Liver (tissue), 9 donors: ENCODE data around the gene PHF24. TPM values are rescaled to one million over a fixed set of nuclear protein-coding genes. Genes with fewer than 3 reads are reported as not detected.
A peak's percentile ranks its signal among the peaks of the same experiment; 100 is the strongest.

ENCODE experiments used
- DNase-seq: peaks from one replicate; pipeline ENCODE4 v3.0.0-alpha.2; 2017; ENCODE audit warnings: low spot score
- H3K27ac ChIP-seq, 2 donors: one replicate each; pipeline ENCODE4 v1.7.0; 2013; ENCODE audit warnings: inconsistent platforms in 2 of 2, low read length in 2 of 2, control low read depth in 1 of 2, low read depth in 1 of 2, mild to moderate bottlenecking in 1 of 2
- H3K27me3 ChIP-seq, 4 donors: one replicate each; pipeline versions ENCODE4 v1.6.1 to v1.7.0; 2013; ENCODE audit warnings: low read length in 3 of 4, inconsistent platforms in 1 of 4, mild to moderate bottlenecking in 1 of 4, moderate library complexity in 1 of 4; ENCODE audit not compliant: control insufficient read depth in 4 of 4, insufficient read depth in 4 of 4
- H3K36me3 ChIP-seq, 4 donors: one replicate each; pipeline versions ENCODE4 v1.6.1 to v1.7.0; 2013; ENCODE audit warnings: low read length in 3 of 4, mild to moderate bottlenecking in 3 of 4, low read depth in 1 of 4, moderate library complexity in 1 of 4; ENCODE audit not compliant: control insufficient read depth in 4 of 4, insufficient read depth in 3 of 4
- H3K4me1 ChIP-seq, 4 donors: one replicate each; pipeline versions ENCODE4 v1.6.1 to v1.7.0; 2013; ENCODE audit warnings: low read length in 3 of 4, mild to moderate bottlenecking in 3 of 4, moderate library complexity in 1 of 4; ENCODE audit not compliant: control insufficient read depth in 4 of 4, insufficient read depth in 4 of 4
- H3K4me3 ChIP-seq, 3 donors: one replicate each; pipeline versions ENCODE4 v1.6.1 to v1.7.0; 2013; ENCODE audit warnings: low read length in 3 of 3, control low read depth in 1 of 3, low read depth in 1 of 3, mild to moderate bottlenecking in 1 of 3
- H3K9ac ChIP-seq, 2 donors: one replicate each; pipeline ENCODE4 v1.7.0; 2013; ENCODE audit warnings: low read length in 2 of 2, mild to moderate bottlenecking in 2 of 2, moderate library complexity in 2 of 2, control low read depth in 1 of 2, low read depth in 1 of 2
- H3K9me3 ChIP-seq, 4 donors: one replicate each; pipeline versions ENCODE4 v1.6.1 to v1.7.0; 2013; ENCODE audit warnings: low read length in 3 of 4; ENCODE audit not compliant: control insufficient read depth in 4 of 4
- EGR1 ChIP-seq, 2 donors: IDR thresholded peaks; 2 replicates each; pipeline ENCODE4 v1.6.1; 2016 to 2018; ENCODE audit warnings: antibody characterized with exemption in 2 of 2, low read depth in 2 of 2
- FOXA1 ChIP-seq: IDR thresholded peaks from 2 replicates; pipeline ENCODE4 v1.6.1; 2016; ENCODE audit warnings: antibody characterized with exemption
- FOXA2 ChIP-seq: IDR thresholded peaks from 2 replicates; pipeline ENCODE4 v1.6.1; 2016; ENCODE audit warnings: antibody characterized with exemption
- GABPA ChIP-seq, 2 donors: IDR thresholded peaks in 1 of 2; conservative IDR thresholded peaks in 1 of 2; 2 replicates each; pipeline ENCODE4 v1.6.1; 2016; ENCODE audit warnings: antibody characterized with exemption in 2 of 2, mild to moderate bottlenecking in 1 of 2, moderate library complexity in 1 of 2
- HNF4A ChIP-seq, 2 donors: conservative IDR thresholded peaks; 2 replicates each; pipeline ENCODE4 v1.6.1; 2016; ENCODE audit warnings: antibody characterized with exemption in 2 of 2, mild to moderate bottlenecking in 2 of 2
- JUND ChIP-seq, 2 donors: IDR thresholded peaks; 2 replicates each; pipeline ENCODE4 v1.6.1; 2016; ENCODE audit warnings: antibody characterized with exemption in 2 of 2
- NR2F2 ChIP-seq: IDR thresholded peaks from 2 replicates; pipeline ENCODE4 v1.6.1; 2016; ENCODE audit warnings: antibody characterized with exemption
- RAD21 ChIP-seq, 2 donors: IDR thresholded peaks; 2 replicates each; pipeline ENCODE4 v1.6.1; 2016; ENCODE audit warnings: antibody characterized with exemption in 2 of 2, mild to moderate bottlenecking in 2 of 2
- RXRA ChIP-seq, 2 donors: IDR thresholded peaks; 2 replicates each; pipeline ENCODE4 v1.6.1; 2017 to 2018; ENCODE audit warnings: antibody characterized with exemption in 2 of 2, mild to moderate bottlenecking in 1 of 2
- SP1 ChIP-seq: IDR thresholded peaks from 2 replicates; pipeline ENCODE4 v1.6.1; 2018; ENCODE audit warnings: antibody characterized with exemption, mild to moderate bottlenecking
- TAF1 ChIP-seq: conservative IDR thresholded peaks from 2 replicates; pipeline ENCODE4 v1.6.1; 2016; ENCODE audit warnings: antibody characterized with exemption, mild to moderate bottlenecking
- YY1 ChIP-seq: IDR thresholded peaks from 2 replicates; pipeline ENCODE4 v1.6.1; 2016; ENCODE audit warnings: antibody characterized with exemption, mild to moderate bottlenecking
- WGBS: extraction: QIAGEN DNeasy Blood & Tissue Kit; methylation state at CpG from one replicate; pipeline ENCODE4 v1.1.7; 2013; 5-methylcytosine and 5-hydroxymethylcytosine counted together
- polyA plus RNA-seq, 2 donors: library from polyadenylated mRNA; stranded (reverse) in 1 of 2; unstranded in 1 of 2; fragments of 200-250 nt in 1 of 2; fragments of >200 nt in 1 of 2; fragmentation: Nextera tagmentation in 1 of 2; extraction: Ambion mirVana in 1 of 2; gene quantifications; one replicate each; pipeline versions ENCODE4 v1.2.1 to v1.2.3, GENCODE V29; 2013 to 2015
- total RNA-seq, 2 donors: library from RNA; depleted of rRNA; stranded (reverse); fragments of >200 nt; gene quantifications; one replicate each; pipeline ENCODE4 v1.2.3, GENCODE V29; 2014
- TF ChIP-seq, protein P1 (sequence below): fragments of 150-350 bp; IDR thresholded peaks from 2 replicates; pipeline ENCODE4 v1.5.1; 2017; ENCODE audit warnings: improper control_type of control experiment, low read depth, low read length; ENCODE audit not compliant: missing input control
- TF ChIP-seq, protein P2 (sequence below): IDR thresholded peaks from 2 replicates; pipeline ENCODE4 v1.6.1; 2016; ENCODE audit warnings: antibody characterized with exemption
- TF ChIP-seq, protein P3 (sequence below): IDR thresholded peaks from 2 replicates; pipeline ENCODE4 v1.6.1; 2016; ENCODE audit warnings: antibody characterized with exemption
- TF ChIP-seq, protein P4 (sequence below): IDR thresholded peaks from 2 replicates; pipeline ENCODE4 v1.6.1; 2016; ENCODE audit warnings: antibody characterized with exemption
- donor health status: healthy.
- donor health status: healthy.
- donor health status: healthy.
- donor health status: healthy.
- donor health status: healthy.

Gene PHF24
- total and polyA plus RNA-seq, 4 donors, result 0.01 to 0.17 (median 0.04) TPM

DNA sequence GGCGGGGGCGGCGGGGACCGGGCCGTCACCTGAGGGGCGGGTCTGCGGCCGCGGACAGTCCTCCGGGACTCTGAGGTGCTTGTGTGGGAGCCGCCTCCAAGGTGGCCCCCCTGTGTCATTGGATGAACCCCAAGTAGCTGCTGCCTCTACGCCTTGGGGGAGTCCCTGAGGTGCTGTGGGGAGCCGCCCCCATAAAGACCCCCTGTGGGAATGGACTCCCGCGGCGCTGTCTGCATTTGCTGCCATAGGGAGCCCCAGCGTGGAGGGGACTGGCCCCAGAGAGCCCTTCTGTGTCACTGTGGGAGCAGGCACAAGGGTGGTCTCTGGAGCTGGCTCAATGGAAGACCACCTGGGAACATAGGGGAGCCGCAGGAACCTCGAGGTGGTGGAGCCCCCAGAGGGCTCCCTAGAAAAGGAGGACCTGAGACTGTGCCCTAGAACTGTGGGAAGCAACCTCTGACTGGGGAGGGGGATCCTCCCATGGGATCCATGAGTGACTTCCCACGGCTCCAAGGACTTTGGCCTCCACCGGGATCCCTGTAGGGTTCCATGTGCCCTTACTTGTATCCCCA is 412 bp downstream of the PHF24 start:
- WGBS, result 17% methylated on average over 21 of the region's 21 CpGs
- TF ChIP-seq FOXA1 (no peak), FOXA2 (no peak), HNF4A (conservative IDR thresholded peaks at IDR 0.05) (no peak), RXRA (IDR thresholded peaks at IDR 0.05) (no peak), NR2F2 (no peak), TAF1 (no peak), JUND (IDR thresholded peaks at IDR 0.05) (no peak), RAD21 (IDR thresholded peaks at IDR 0.05) (no peak), YY1 (no peak), GABPA (IDR thresholded peaks at IDR 0.05 in 1 of 2, conservative IDR thresholded peaks at IDR 0.05 in 1 of 2) (no peak), SP1 (no peak), EGR1 (IDR thresholded peaks at IDR 0.05; ENCODE audit: low read depth in 2 of 2) (no peak)
- TF ChIP-seq, protein P1, sequence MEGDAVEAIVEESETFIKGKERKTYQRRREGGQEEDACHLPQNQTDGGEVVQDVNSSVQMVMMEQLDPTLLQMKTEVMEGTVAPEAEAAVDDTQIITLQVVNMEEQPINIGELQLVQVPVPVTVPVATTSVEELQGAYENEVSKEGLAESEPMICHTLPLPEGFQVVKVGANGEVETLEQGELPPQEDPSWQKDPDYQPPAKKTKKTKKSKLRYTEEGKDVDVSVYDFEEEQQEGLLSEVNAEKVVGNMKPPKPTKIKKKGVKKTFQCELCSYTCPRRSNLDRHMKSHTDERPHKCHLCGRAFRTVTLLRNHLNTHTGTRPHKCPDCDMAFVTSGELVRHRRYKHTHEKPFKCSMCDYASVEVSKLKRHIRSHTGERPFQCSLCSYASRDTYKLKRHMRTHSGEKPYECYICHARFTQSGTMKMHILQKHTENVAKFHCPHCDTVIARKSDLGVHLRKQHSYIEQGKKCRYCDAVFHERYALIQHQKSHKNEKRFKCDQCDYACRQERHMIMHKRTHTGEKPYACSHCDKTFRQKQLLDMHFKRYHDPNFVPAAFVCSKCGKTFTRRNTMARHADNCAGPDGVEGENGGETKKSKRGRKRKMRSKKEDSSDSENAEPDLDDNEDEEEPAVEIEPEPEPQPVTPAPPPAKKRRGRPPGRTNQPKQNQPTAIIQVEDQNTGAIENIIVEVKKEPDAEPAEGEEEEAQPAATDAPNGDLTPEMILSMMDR, result no peak
- TF ChIP-seq, protein P2, sequence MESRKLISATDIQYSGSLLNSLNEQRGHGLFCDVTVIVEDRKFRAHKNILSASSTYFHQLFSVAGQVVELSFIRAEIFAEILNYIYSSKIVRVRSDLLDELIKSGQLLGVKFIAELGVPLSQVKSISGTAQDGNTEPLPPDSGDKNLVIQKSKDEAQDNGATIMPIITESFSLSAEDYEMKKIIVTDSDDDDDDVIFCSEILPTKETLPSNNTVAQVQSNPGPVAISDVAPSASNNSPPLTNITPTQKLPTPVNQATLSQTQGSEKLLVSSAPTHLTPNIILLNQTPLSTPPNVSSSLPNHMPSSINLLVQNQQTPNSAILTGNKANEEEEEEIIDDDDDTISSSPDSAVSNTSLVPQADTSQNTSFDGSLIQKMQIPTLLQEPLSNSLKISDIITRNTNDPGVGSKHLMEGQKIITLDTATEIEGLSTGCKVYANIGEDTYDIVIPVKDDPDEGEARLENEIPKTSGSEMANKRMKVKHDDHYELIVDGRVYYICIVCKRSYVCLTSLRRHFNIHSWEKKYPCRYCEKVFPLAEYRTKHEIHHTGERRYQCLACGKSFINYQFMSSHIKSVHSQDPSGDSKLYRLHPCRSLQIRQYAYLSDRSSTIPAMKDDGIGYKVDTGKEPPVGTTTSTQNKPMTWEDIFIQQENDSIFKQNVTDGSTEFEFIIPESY, result no peak
- TF ChIP-seq, protein P3, sequence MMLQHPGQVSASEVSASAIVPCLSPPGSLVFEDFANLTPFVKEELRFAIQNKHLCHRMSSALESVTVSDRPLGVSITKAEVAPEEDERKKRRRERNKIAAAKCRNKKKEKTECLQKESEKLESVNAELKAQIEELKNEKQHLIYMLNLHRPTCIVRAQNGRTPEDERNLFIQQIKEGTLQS, result no peak
- TF ChIP-seq, protein P4, sequence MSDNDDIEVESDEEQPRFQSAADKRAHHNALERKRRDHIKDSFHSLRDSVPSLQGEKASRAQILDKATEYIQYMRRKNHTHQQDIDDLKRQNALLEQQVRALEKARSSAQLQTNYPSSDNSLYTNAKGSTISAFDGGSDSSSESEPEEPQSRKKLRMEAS, result no peak
- H3K27ac ChIP-seq, result no peak overlapping the region
- H3K4me3 ChIP-seq, result peak overlapping the region in 1 of 3 donors; percentile 70
- no peak for DNase-seq
- no peaks in the 10 kb centered on the region for H3K9me3 ChIP-seq
- no peak overlapping the region for H3K9ac ChIP-seq
- no peaks in the 10 kb centered on the region for H3K36me3 ChIP-seq
- H3K27me3 ChIP-seq, result peaks cover 0 to 12% (median 4%) of the 10 kb centered on the region in 4 donors
- peaks cover 4 to 10% (median 7%) of the 10 kb centered on the region in 4 donors for H3K4me1 ChIP-seq

DNA sequence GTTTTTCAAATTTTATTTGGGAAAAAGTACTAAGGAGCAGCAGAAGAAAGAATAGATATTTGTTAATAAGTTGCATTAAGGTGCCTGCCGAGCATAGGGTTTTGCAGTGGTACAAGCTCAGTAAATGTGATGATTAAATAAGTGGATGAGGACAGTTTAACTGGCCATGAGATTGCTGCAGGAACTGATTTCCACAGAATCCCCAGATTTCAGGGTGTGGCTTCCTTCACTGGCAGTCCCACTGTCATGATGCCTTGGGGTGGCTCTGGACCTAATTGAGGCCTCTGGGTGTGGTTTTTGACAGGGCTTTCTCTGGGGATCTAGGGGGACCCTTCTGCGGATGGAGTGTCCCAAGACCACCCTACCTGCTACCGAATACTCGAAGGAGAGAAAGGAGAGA is 1.4 kb downstream of the PHF24 start:
- Histone ChIP-seq H3K4me1 (peaks cover 4 to 10% (median 7%) of the 10 kb centered on the region in 4 donors), H3K4me3 (no peak overlapping the region), H3K9me3 (no peaks in the 10 kb centered on the region), H3K27ac (no peak overlapping the region), H3K27me3 (peaks cover 0 to 12% (median 4%) of the 10 kb centered on the region in 4 donors), H3K9ac (no peak overlapping the region), H3K36me3 (no peaks in the 10 kb centered on the region)
- no peak for DNase-seq
- WGBS, result 94% methylated on average over 4 of the region's 4 CpGs
- TF ChIP-seq FOXA2 (no peak), GABPA (IDR thresholded peaks at IDR 0.05 in 1 of 2, conservative IDR thresholded peaks at IDR 0.05 in 1 of 2) (no peak), EGR1 (IDR thresholded peaks at IDR 0.05; ENCODE audit: low read depth in 2 of 2) (no peak)
- TF ChIP-seq, protein P4, result no peak
